ENCODE results near the gene POLK. TPM values are rescaled to one million over a fixed set of nuclear protein-coding genes. Genes with fewer than 3 reads are reported as not detected.
"Not testable (repeated sequence)": the region's sequence is repeated elsewhere in the genome, so short reads cannot be mapped to it uniquely, and the experiment has no call there.

POLK gene
- polyA plus RNA-seq, 1 experiment = 30.9 TPM

DNA sequence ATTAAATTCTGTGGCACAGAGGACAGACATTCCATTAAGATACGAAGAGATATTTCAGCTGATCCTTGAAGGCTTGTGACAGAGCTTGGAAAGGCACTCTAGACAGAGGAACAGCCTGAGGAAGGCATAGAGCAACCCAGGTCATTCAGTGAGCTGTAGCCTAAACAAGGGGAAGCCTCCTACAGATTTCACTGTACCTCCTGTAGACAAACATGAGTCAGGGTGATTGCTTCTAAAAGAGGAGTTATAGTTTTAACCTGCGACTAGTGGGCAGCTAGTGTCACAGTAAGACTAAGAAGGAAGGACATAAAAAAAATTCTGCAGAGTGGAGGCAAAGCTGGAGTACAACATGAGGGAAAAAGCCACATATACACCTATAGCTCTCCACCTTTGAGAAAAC is 56.0 kb downstream of the POLK start:
- no peak overlapping the region for H3K27ac ChIP-seq (ENCODE audit: low read depth, low read length)
- H3K9me3 ChIP-seq (ENCODE audit: control insufficient read depth, insufficient read depth, low read length) = peaks cover 8% of the 10 kb centered on the region
- no peaks in the 10 kb centered on the region for H3K27me3 ChIP-seq (ENCODE audit: control insufficient read depth, insufficient read depth, low read length)
- CTCF ChIA-PET = interaction anchor here (1.1 to 1.8 kb wide), 2 partner anchors 17 to 113 kb away, joined by 4 to 6 read pairs; no protein-coding TSS in a partner anchor
- DNase-seq (ENCODE audit: low read depth, low spot score) = no peak
- H3K4me3 ChIP-seq (ENCODE audit: low read depth, low read length) = no peak overlapping the region
- POLR2A ChIA-PET = interaction anchor here (1.0 to 2.3 kb wide), 2 partner anchors 56 to 150 kb away, joined by 3 to 12 read pairs; partner anchors contain the start of genes CERT1, POC5 and POLK
- no peak for TF ChIP-seq CTCF (IDR thresholded peaks at IDR 0.05; ENCODE audit: low read depth, low read length)

DNA sequence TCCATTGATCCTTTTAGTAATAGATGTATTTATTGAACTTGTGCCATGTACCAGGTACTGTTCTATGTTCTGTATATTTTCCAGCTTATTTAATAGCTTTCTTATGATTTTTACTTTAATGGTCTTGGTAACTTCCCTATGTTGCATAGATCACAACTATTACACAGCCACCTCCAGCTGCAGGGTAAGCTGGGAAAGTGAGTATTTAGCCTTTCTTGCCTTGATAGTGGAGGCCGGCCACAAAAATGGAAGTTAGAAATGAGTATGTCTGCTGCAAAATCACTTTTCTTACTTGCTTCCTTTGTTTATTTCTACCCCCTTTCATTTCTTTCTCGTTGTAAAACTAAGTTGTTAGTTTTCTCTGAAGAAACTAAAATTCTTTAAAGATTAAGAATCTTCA is 56.5 kb downstream of the POLK start:
- no peak for DNase-seq (ENCODE audit: low read depth, low spot score)
- Histone ChIP-seq H3K27ac (ENCODE audit: low read depth, low read length) (no peak overlapping the region), H3K4me3 (ENCODE audit: low read depth, low read length) (no peak overlapping the region), H3K27me3 (ENCODE audit: control insufficient read depth, insufficient read depth, low read length) (no peaks in the 10 kb centered on the region), H3K9me3 (ENCODE audit: control insufficient read depth, insufficient read depth, low read length) (peaks cover 8% of the 10 kb centered on the region)
- TF ChIP-seq CTCF (IDR thresholded peaks at IDR 0.05; ENCODE audit: low read depth, low read length) = no peak
- ChIA-PET CTCF (interaction anchor here (1.1 to 1.8 kb wide), 2 partner anchors 16 to 113 kb away, joined by 4 to 6 read pairs; no protein-coding TSS in a partner anchor), POLR2A (interaction anchor here (1.0 to 2.3 kb wide), 2 partner anchors 56 to 149 kb away, joined by 3 to 12 read pairs; partner anchors contain the start of genes CERT1, POC5 and POLK)

DNA sequence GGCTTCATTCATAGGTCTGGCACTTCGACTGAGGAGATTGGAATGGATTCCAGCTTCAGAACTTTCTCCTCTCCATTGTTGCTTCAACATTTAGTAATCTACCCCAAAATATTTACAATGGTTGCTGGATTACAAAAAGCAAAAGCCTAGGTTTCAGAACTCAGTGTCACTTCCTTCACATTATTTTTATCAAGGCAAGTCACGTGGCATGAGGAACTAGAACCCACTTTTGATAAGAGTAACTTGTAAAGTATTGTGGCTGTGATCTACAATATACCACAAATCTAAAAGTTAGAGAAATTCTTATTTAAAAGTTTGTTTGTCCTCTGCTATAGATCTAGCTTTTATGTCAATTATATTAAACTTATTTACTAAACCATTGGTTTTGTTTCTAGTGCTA is 59.9 kb downstream of the POLK start:
- POLR2A ChIA-PET = no interaction called here
- no peak overlapping the region for H3K4me3 ChIP-seq (ENCODE audit: low read depth, low read length)
- no peak for DNase-seq (ENCODE audit: low read depth, low spot score)
- H3K27me3 ChIP-seq (ENCODE audit: control insufficient read depth, insufficient read depth, low read length) = no peaks in the 10 kb centered on the region
- CTCF ChIA-PET = no interaction called here
- H3K9me3 ChIP-seq (ENCODE audit: control insufficient read depth, insufficient read depth, low read length) = no peaks in the 10 kb centered on the region
- no peak overlapping the region for H3K27ac ChIP-seq (ENCODE audit: low read depth, low read length)
- TF ChIP-seq CTCF (IDR thresholded peaks at IDR 0.05; ENCODE audit: low read depth, low read length) = no peak

GRCh38 chr5:75574791-75575190 is 63.1 kb downstream of the POLK start:
- no peak for TF ChIP-seq CTCF (IDR thresholded peaks at IDR 0.05; ENCODE audit: low read depth, low read length)
- Histone ChIP-seq H3K4me3 (ENCODE audit: low read depth, low read length) (no peak overlapping the region), H3K27ac (ENCODE audit: low read depth, low read length) (no peak overlapping the region), H3K9me3 (ENCODE audit: control insufficient read depth, insufficient read depth, low read length) (no peaks in the 10 kb centered on the region), H3K27me3 (ENCODE audit: control insufficient read depth, insufficient read depth, low read length) (no peaks in the 10 kb centered on the region)
- no peak for DNase-seq (ENCODE audit: low read depth, low spot score)
- ChIA-PET POLR2A (no interaction called here), CTCF (no interaction called here)

DNA sequence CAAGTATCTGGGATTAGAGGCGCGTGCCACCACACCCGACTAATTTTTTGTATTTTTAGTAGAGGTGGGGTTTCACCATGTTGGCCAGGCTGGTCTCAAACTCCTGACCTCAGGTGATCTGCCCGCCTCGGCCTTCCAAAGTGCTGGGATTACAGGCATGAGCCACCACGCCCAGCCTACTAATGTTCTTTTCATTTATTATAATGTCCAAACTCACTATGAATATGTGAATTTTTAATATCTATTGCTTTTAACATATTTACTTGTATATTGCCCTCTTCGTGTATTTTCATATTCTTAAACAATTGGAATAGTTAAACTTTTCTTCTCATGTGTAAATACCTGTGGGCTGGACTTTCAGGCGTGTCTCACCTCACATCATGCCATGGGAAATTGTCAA is 66.6 kb downstream of the POLK start:
- H3K27ac ChIP-seq (ENCODE audit: low read depth, low read length); DNase-seq (ENCODE audit: low read depth, low spot score); H3K9me3 ChIP-seq (ENCODE audit: control insufficient read depth, insufficient read depth, low read length); H3K4me3 ChIP-seq (ENCODE audit: low read depth, low read length); H3K27me3 ChIP-seq (ENCODE audit: control insufficient read depth, insufficient read depth, low read length); POLR2A ChIA-PET; CTCF ChIA-PET: not testable (repeated sequence)
